HT-29 (cell line): ENCODE measurements around the gene SAT1. TPM values are rescaled to one million over a fixed set of nuclear protein-coding genes. Genes with fewer than 3 reads are reported as not detected.

Experiments used
- DNase-seq: peaks from one replicate; pipeline ENCODE4 v3.0.0-alpha.2; 2015; ENCODE audit warnings: low spot score
- small RNA-seq: library from RNA; depleted of rRNA; stranded (forward); fragments of <200 nt; gene quantifications from one replicate; pipeline ENCODE3, GENCODE V24; 2014
- total RNA-seq: library from RNA; depleted of rRNA; stranded (reverse); fragments of >200 nt; shearing (Covaris generic); gene quantifications from 2 replicates; pipeline ENCODE4 v1.2.3, GENCODE V29; 2014; rRNA removed

SAT1 gene
- total RNA-seq, 1 experiment from 2014 or later = 70.2 TPM

GRCh38 chrX:23810279-23810678, 27.3 kb downstream of the SAT1 start:
- no peak for DNase-seq

GRCh38 chrX:23811108-23811651, 28.2 kb downstream of the SAT1 start:
- DNase-seq = no peak

GRCh38 chrX:23811656-23812055, 28.7 kb downstream of the SAT1 start:
- DNase-seq = no peak

- DNase-seq = no peak
These were observed 30.8 kb downstream of the SAT1 start for GRCh38 chrX:23813808-23814207.

- DNase-seq = no peak
These were observed 32.4 kb downstream of the SAT1 start for GRCh38 chrX:23815376-23815775.

- DNase-seq = no peak
These were observed 33.2 kb downstream of the SAT1 start for GRCh38 chrX:23816179-23816578.

GRCh38 chrX:23817979-23818336, 35.0 kb downstream of the SAT1 start:
- DNase-seq = no peak

- no peak for DNase-seq
These were observed 36.6 kb downstream of the SAT1 start for GRCh38 chrX:23819385-23820234.

- DNase-seq = peak; percentile 51
These were observed 37.3 kb downstream of the SAT1 start for GRCh38 chrX:23820235-23820782.

- no peak for DNase-seq
These were observed 38.9 kb downstream of the SAT1 start for GRCh38 chrX:23821847-23822246.

- peak; percentile 67 for DNase-seq
These were observed 39.4 kb downstream of the SAT1 start for GRCh38 chrX:23822397-23822796.

GRCh38 chrX:23822841-23823240, 39.9 kb downstream of the SAT1 start:
- no peak for DNase-seq

- DNase-seq = no peak
These were observed 42.7 kb downstream of the SAT1 start for GRCh38 chrX:23825675-23826074.

GRCh38 chrX:23826216-23826615, 43.2 kb downstream of the SAT1 start:
- no peak for DNase-seq

GRCh38 chrX:23826653-23827052, 43.7 kb downstream of the SAT1 start:
- no peak for DNase-seq

- no peak for DNase-seq
These were observed 45.9 kb downstream of the SAT1 start for GRCh38 chrX:23828881-23829280.

GRCh38 chrX:23832721-23833120, 49.7 kb downstream of the SAT1 start:
- DNase-seq = no peak

Small RNA genes lying within 50 kb of the gene (small RNA-seq; reads per million reads assigned to genes)
- gene RF00019 = not detected

Other genes with a start within 250 kb of the SAT1 start
- 87.4 and 89.7 TPM in 2 replicates for gene PRDX4, start 115.7 kb upstream of the SAT1 start, total RNA-seq
- gene ACOT9, start 39.9 kb upstream of the SAT1 start, total RNA-seq = 6.1 and 6.7 TPM in 2 replicates
- 5.2 and 6.4 TPM in 2 replicates for gene APOO, start 124.8 kb downstream of the SAT1 start, total RNA-seq
- gene CXorf58, start 124.8 kb downstream of the SAT1 start, total RNA-seq = not detected in 2 replicates
- 2.3 and 2.4 TPM in 2 replicates for gene KLHL15, start 244.0 kb downstream of the SAT1 start, total RNA-seq